ENCODE results near the gene LOC128125822.

The LOC128125822 gene

GRCh38 chr6:63527658-63528514 lies 44.4 kb upstream of the LOC128125822 start:
- Mint-ChIP-seq H3K9me3 (no peaks in the 10 kb centered on the region), H3K4me1 (peaks cover 6% of the 10 kb centered on the region), H3K4me3 (no peak overlapping the region), H3K36me3 (ENCODE audit: low read depth) (no peaks in the 10 kb centered on the region), H3K27ac (no peak overlapping the region), H3K27me3 (no peaks in the 10 kb centered on the region)
- ATAC-seq (ENCODE audit: low read depth): no peak
- intact Hi-C loops (cut with micrococcal nuclease): no loop called here
- TF ChIP-seq CTCF (IDR thresholded peaks at IDR 0.05): no peak
- CTCF ChIA-PET: no interaction called here
- no peak for DNase-seq
- POLR2A ChIA-PET: no interaction called here

GRCh38 chr6:63529498-63529897 lies 42.8 kb upstream of the LOC128125822 start:
- CTCF ChIA-PET: no interaction called here
- intact Hi-C loops (cut with micrococcal nuclease): no loop called here
- H3K27me3 Mint-ChIP-seq: no peaks in the 10 kb centered on the region
- no peak for DNase-seq
- no peaks in the 10 kb centered on the region for H3K36me3 Mint-ChIP-seq (ENCODE audit: low read depth)
- H3K27ac Mint-ChIP-seq: no peak overlapping the region
- peaks cover 6% of the 10 kb centered on the region for H3K4me1 Mint-ChIP-seq
- H3K9me3 Mint-ChIP-seq: no peaks in the 10 kb centered on the region
- H3K4me3 Mint-ChIP-seq: no peak overlapping the region
- no peak for TF ChIP-seq CTCF (IDR thresholded peaks at IDR 0.05)
- POLR2A ChIA-PET: no interaction called here
- no peak for ATAC-seq (ENCODE audit: low read depth)

GRCh38 chr6:63530182-63530581 lies 42.1 kb upstream of the LOC128125822 start:
- Mint-ChIP-seq H3K36me3 (ENCODE audit: low read depth) (no peaks in the 10 kb centered on the region), H3K27me3 (no peaks in the 10 kb centered on the region), H3K4me1 (peaks cover 5% of the 10 kb centered on the region), H3K4me3 (no peak overlapping the region), H3K27ac (no peak overlapping the region), H3K9me3 (no peaks in the 10 kb centered on the region)
- CTCF ChIA-PET: no interaction called here
- TF ChIP-seq CTCF (IDR thresholded peaks at IDR 0.05): no peak
- intact Hi-C loops (cut with micrococcal nuclease): no loop called here
- POLR2A ChIA-PET: no interaction called here
- no peak for ATAC-seq (ENCODE audit: low read depth)
- no peak for DNase-seq

- Mint-ChIP-seq H3K36me3 (ENCODE audit: low read depth) (no peaks in the 10 kb centered on the region), H3K27me3 (no peaks in the 10 kb centered on the region), H3K27ac (no peak overlapping the region), H3K4me1 (no peaks in the 10 kb centered on the region), H3K9me3 (no peaks in the 10 kb centered on the region), H3K4me3 (no peak overlapping the region)
- POLR2A ChIA-PET: no interaction called here
- ATAC-seq (ENCODE audit: low read depth) (no peak), DNase-seq (no peak)
- CTCF ChIA-PET: no interaction called here
- no peak for TF ChIP-seq CTCF (IDR thresholded peaks at IDR 0.05)
- intact Hi-C loops (cut with micrococcal nuclease): no loop called here
Measured at GRCh38 chr6:63530991-63531390, 41.3 kb upstream of the LOC128125822 start.

GRCh38 chr6:63533026-63533425 lies 39.3 kb upstream of the LOC128125822 start:
- no peaks in the 10 kb centered on the region for H3K36me3 Mint-ChIP-seq (ENCODE audit: low read depth)
- no peak for TF ChIP-seq CTCF (IDR thresholded peaks at IDR 0.05)
- H3K27me3 Mint-ChIP-seq: no peaks in the 10 kb centered on the region
- CTCF ChIA-PET: no interaction called here
- intact Hi-C loops (cut with micrococcal nuclease): no loop called here
- H3K27ac Mint-ChIP-seq: no peak overlapping the region
- DNase-seq (no peak), ATAC-seq (ENCODE audit: low read depth) (no peak)
- no peaks in the 10 kb centered on the region for H3K9me3 Mint-ChIP-seq
- H3K4me1 Mint-ChIP-seq: peaks cover 11% of the 10 kb centered on the region
- no peak overlapping the region for H3K4me3 Mint-ChIP-seq
- POLR2A ChIA-PET: no interaction called here
